Posterior cingulate gyrus (tissue), 11 donors: Measurements from ENCODE around the gene CWC27.
"Not testable (repeated sequence)": the region's sequence is repeated elsewhere in the genome, so short reads cannot be mapped to it uniquely, and the experiment has no call there.

Source experiments
- DNase-seq, 10 donors: peaks; one replicate each; pipeline versions ENCODE4 v3.0.0 to v3.0.0-alpha.2; 2020 to 2021; ENCODE audit warnings: mixed read lengths in 3 of 10
- intact Hi-C: fragments of 100-400 bp; cut with DNase I; formaldehyde crosslinking; loops from one replicate; pipeline ENCODE4 v1.15.1; 2023

Gene CWC27

GRCh38 chr5:64784451-64785025, 15.8 kb downstream of the CWC27 start:
- peak in 7 of 10 donors; percentile 64 to 93 (median 70) for DNase-seq
- intact Hi-C loops: loop anchor here (1.0 to 10.0 kb wide), 2 partner anchors 149 to 640 kb away; no protein-coding TSS in a partner anchor

GRCh38 chr5:64786372-64786771, 17.6 kb downstream of the CWC27 start:
- intact Hi-C loops: loop anchor here (10.0 kb wide), 1 partner anchor 642 kb away; no protein-coding TSS in a partner anchor
- no peak for DNase-seq

- intact Hi-C loops: loop anchor here (10.0 kb wide), 1 partner anchor 643 kb away; no protein-coding TSS in a partner anchor
- DNase-seq: no peak
Measured at GRCh38 chr5:64788156-64788555, 19.4 kb downstream of the CWC27 start.

DNA sequence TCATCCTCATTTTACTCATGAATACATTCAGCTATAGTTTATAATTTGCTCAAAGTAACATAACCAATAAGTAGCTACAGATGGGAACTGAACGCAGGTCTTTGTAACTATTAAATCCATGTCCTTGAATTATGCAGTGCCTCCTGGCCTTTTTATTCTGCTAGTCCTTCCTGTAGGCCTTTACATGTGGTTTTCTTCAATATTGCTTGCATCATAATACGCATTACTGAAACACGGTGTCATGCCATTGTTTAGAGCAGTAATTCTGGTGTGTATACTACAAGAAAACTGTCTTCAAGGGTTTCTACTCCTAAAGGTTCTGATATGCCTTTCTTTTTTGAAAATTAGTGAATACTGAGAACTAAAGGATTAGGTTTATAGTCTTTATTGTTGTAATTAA, 20.7 kb downstream of the CWC27 start:
- no peak for DNase-seq
- intact Hi-C loops: loop anchor here (10.0 kb wide), 1 partner anchor 645 kb away; no protein-coding TSS in a partner anchor

DNA sequence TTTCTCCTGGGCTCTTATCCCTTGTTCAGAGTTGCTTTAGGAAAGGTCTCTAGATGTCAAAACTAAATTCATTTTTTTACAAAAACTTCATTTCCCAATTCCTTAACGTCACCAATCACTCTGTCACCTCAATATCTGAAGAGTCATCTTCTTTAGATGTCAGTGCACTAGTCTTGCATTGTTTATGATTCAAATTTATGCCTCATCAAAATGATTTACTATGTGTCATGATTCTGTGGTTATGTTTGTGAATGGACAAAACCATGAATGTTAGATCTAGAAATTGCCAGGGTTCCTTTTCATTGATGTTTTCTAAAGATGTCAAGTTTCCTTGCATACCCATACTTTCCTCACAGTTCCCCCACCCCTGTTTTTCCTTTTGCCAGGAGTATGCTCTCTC, 21.5 kb downstream of the CWC27 start:
- no peak for DNase-seq
- intact Hi-C loops: no loop called here

DNA sequence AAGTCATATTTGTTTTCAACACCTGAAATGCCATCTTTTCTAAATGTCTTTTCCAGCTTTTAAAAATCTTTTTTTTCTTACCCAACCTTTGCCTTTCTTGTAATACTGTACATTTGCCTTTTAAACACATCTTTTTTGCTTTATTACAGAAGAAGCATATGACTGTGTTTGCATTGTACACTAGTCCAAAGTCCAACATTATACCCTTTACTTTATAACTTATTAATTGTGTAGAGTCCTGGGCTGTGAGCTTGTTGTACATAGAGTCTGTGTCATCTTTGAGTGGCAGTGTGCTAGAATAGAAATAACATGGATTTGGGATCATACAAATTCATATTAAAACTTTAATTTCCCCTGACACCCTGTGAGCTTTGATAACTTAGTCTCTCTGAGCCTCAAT, 23.7 kb downstream of the CWC27 start:
- intact Hi-C loops: no loop called here
- no peak for DNase-seq

GRCh38 chr5:64794053-64794770, 25.5 kb downstream of the CWC27 start:
- DNase-seq: no peak

DNA sequence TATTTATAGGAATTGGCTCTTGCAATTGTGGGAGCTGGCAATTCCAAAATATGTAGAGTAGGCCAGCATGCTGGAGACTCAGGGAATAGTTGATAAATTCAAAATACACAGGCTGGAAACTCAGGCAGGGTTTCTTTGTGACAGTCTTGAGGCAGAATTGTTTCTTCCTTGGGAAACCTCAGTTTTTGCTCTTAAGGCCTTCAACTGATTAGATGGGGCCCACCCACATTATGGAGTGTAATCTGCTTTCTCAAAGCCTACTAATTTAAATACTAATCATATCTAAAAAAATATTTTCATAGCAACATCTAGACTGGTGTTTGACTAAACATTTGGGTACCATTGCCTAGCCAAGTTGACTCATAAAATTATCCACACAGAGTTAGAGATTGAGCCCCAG, 27.6 kb downstream of the CWC27 start:
- intact Hi-C loops: no loop called here

More at GRCh38 chr5:64794053-64794770, 25.5 kb downstream of the CWC27 start:
- intact Hi-C loops: no loop called here

DNA sequence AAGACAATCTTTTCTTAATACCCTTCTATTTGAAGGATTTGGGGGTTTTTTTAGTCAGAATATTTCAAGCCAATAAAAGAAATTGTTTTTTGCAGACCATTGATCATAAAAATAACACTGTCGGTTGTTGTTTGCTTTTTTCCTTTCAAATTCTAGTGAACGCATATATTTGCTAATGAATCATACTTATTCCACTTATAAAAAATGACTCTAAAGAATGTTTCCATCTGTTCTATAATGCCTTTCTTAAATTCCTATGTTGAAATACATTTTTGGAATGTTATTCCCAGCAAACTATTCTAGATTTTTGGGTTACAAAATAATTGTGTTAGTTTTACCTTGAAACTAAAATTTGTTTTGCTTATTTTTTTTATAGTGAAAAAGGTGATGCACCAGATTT, 32.2 kb downstream of the CWC27 start:
- intact Hi-C loops: no loop called here
- DNase-seq: no peak

More for the DNA sequence above, 27.6 kb downstream of the CWC27 start:
- DNase-seq: no peak

- intact Hi-C loops: no loop called here
- DNase-seq: peak in 4 of 10 donors; percentile 20 to 80 (median 50)
Measured at GRCh38 chr5:64806537-64806936, 37.8 kb downstream of the CWC27 start.

- DNase-seq: no peak
- intact Hi-C loops: no loop called here
Measured at GRCh38 chr5:64807520-64807919, 38.8 kb downstream of the CWC27 start.

DNA sequence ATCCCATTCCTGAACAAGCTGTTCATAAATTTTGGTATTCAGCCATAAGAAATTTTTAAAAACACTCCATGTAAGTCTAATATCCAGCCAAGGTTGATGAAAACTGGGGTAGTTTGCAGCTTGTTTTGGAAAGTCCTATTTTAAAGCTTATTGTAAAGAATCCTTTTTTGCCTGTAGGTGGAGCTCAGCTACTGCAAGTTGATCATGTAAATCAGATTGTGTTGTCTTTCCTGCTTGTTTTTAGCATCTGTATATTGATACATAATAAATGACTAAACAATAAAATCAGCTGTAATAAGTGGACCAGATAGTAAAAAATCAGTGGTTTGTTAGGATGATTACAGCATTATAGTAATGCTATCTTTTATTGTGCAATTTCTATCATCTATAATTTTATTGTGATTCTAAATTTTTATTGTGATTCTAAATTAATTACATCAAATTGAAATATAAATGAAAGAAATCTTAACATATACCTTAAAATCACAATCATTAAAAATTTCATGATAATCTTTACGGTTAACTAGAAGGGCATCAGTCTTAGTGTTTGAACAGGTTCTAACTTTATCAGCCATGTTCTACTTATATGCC, 42.4 kb downstream of the CWC27 start:
- intact Hi-C loops: loop anchor here (1.0 kb wide), 1 partner anchor 672 kb away; no protein-coding TSS in a partner anchor

DNA sequence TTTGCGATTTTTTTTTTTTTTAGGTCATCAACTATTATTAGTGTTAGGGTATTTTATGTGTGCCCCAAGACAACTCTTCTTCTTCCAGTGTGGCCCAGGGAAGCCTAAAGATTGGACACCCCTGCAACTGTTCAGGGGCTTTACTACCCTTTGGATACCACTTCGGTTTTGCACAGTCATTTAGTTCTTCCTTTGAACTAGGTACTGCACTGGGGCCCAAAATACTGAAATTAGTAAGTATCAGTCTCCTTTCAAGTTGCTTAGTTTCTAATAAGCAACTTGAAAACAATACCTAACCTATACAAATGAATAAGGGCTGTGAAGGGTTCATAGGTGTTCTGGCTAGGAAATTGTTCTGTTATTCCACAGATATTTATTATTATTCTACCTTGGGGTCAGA, 45.3 kb downstream of the CWC27 start:
- intact Hi-C loops: no loop called here
- no peak for DNase-seq

More for the DNA sequence above, 42.4 kb downstream of the CWC27 start:
- DNase-seq: no peak

GRCh38 chr5:64818245-64818644, 49.5 kb downstream of the CWC27 start:
- DNase-seq: no peak
- intact Hi-C loops: no loop called here

- intact Hi-C loops, DNase-seq: not testable (repeated sequence)
Measured at GRCh38 chr5:64819345-64819744, 50.6 kb downstream of the CWC27 start.

DNA sequence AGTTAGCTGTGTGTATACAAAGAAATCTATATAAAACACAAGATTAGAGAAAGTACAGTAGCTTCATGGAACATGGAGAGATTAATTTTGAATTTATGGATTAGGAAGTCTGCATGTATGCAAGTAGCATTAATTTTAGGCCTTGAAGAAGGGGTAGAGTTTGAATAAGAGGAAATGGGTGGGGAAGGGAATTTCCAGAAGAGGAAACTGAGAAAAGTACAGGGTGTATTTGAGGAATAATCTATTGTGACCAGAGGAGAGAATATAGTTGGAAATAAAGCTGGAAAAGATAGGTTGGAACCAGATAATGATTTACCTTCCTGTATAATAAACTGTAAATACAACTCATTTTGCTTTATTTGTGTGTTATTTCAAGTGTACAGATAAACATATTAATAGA, 53.6 kb downstream of the CWC27 start:
- DNase-seq: no peak
- intact Hi-C loops: no loop called here

- intact Hi-C loops: no loop called here
- no peak for DNase-seq
Measured at GRCh38 chr5:64826541-64826940, 57.8 kb downstream of the CWC27 start.

- no peak for DNase-seq
- intact Hi-C loops: no loop called here
Measured at GRCh38 chr5:64827703-64828102, 59.0 kb downstream of the CWC27 start.

GRCh38 chr5:64830650-64831049, 61.9 kb downstream of the CWC27 start:
- intact Hi-C loops, DNase-seq: not testable (repeated sequence)

DNA sequence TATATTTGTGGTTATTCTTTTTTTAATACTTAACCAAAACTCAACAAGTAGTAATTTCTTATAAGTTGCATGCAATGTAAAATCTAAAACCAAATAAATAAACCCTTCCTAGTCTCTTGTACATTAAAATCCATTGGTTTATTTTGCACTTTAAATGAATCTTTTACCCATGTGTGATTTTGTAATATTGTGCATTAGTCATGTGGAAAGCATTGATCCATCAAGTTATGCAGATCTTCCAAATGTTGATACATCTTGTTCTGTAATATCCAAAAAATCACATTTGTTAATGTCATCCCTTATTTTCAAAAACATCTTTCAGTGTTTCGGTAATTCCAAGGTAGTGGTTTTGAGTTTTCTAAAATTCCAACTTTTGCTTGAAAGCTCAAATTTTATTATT, 63.3 kb downstream of the CWC27 start:
- intact Hi-C loops: no loop called here
- no peak for DNase-seq

DNA sequence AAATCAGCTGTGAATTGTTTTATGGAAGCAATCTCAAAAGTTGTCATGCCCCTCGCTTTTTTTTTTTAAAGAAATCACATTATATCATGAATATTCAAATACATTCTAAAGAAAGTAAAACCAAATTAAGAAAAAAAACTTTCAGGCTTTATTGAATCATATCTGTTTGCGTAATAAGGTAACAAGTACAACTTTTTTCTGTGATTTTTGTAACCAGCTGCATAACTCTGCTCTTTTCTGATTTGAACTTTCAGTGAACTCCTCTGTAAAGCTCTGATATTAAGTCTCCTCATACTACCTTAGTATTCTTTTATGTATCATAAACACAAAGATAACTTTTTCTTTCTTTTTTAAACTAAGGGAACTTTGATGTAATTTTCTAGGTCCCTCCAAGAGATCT, 65.3 kb downstream of the CWC27 start:
- intact Hi-C loops: no loop called here
- DNase-seq: no peak

- intact Hi-C loops: no loop called here
Measured at GRCh38 chr5:64834611-64835010, 65.9 kb downstream of the CWC27 start.

More at GRCh38 chr5:64834611-64835010, 65.9 kb downstream of the CWC27 start:
- DNase-seq: no peak
